ENCODE measurements around the gene RAD51B. TPM values are rescaled to one million over a fixed set of nuclear protein-coding genes. Genes with fewer than 3 reads are reported as not detected.
A peak's percentile ranks its signal among the peaks of the same experiment; 100 is the strongest.

RAD51B gene
- total and polyA plus RNA-seq, 2 donors (not counting 1 experiment from before 2014, with no cell fraction given): 4.6 to 16.3 TPM

DNA sequence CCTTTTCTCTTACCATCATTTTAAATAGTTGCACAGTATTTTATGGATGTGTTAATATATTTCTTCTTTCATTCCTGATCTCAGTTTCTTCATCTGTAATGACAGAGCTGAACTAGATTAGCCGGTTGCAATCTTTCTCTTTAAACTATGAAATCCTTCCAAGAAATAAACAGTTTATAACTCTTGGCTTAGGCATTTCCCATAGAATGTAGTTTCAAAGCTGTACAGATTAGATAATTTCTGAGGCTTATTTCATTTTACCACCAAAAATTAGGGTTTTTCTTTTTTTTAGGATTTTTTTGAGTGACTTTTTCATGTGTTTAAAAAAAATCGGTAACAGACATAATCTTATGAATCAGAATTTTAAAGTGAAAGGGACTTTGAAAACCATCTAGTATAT is 144.0 kb downstream of the RAD51B start:
- DNase-seq (ENCODE audit: low read depth in 2 of 2): no peak
- H3K9me3 ChIP-seq (ENCODE audit: control insufficient read depth, insufficient read depth, low read depth, low read length): no peaks in the 10 kb centered on the region

DNA sequence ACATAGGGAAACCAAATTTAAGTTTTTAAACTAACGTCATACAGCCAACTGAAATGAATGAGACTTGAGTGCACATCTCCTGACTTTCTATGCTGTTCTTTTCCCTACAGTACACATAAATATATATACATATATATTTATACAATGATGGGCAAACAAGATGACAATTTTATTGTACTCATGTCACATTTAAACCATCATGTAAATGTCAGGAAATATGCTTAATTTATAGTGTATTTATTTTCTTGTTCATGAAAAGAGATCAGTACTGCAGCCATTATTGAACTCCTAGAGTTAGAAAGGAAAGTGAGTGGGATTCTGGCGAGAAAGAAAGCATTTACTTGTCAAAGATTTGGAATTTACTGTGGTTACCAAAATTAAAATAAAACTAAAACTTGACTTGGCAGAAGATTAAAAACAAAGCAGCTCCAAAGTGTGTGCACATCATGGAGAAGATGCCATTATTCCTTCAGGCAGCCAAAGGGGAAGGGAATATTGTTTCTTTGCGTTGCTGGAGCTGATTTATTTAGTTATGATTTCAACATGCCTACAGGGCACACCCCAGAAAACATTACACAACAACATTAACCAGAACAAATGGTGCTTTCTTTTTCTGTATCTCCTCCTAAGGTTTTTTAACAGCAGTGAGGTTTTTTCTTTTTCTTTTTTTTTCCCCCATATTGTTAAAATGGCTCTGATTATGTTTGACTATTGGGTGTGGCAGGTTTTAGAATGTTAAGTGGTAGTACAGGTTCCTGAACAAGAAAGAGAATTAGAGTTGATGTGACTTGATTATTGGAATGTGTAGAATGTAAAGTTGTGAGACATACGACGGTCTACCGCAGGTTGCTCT is 144.6 kb downstream of the RAD51B start:
- H3K27me3 ChIP-seq (ENCODE audit: control insufficient read depth, insufficient read depth, low read length): no peaks in the 10 kb centered on the region
- H3K9ac ChIP-seq (ENCODE audit: insufficient read depth, low read length): no peak overlapping the region
- TF ChIP-seq, protein P1, sequence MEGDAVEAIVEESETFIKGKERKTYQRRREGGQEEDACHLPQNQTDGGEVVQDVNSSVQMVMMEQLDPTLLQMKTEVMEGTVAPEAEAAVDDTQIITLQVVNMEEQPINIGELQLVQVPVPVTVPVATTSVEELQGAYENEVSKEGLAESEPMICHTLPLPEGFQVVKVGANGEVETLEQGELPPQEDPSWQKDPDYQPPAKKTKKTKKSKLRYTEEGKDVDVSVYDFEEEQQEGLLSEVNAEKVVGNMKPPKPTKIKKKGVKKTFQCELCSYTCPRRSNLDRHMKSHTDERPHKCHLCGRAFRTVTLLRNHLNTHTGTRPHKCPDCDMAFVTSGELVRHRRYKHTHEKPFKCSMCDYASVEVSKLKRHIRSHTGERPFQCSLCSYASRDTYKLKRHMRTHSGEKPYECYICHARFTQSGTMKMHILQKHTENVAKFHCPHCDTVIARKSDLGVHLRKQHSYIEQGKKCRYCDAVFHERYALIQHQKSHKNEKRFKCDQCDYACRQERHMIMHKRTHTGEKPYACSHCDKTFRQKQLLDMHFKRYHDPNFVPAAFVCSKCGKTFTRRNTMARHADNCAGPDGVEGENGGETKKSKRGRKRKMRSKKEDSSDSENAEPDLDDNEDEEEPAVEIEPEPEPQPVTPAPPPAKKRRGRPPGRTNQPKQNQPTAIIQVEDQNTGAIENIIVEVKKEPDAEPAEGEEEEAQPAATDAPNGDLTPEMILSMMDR (conservative IDR thresholded peaks at IDR 0.05 in 1 of 2, IDR thresholded peaks at IDR 0.05 in 1 of 2; ENCODE audit: low read depth in 1 of 2, low read length in 2 of 2): no peak
- TF ChIP-seq EZH2 (IDR thresholded peaks at IDR 0.05; ENCODE audit: low read length, missing control alignments): no peak
- no peak overlapping the region for H3K27ac ChIP-seq (ENCODE audit: insufficient read depth, low read length)
- no peaks in the 10 kb centered on the region for H3K36me3 ChIP-seq (ENCODE audit: control insufficient read depth, insufficient read depth, low read length)
- no peaks in the 10 kb centered on the region for H4K20me1 ChIP-seq (ENCODE audit: control insufficient read depth, extremely low read depth, insufficient read depth, low read length)
- no peaks in the 10 kb centered on the region for H3K79me2 ChIP-seq (ENCODE audit: control insufficient read depth, insufficient read depth, low read length)
- H3K4me3 ChIP-seq (replicated peaks in 1 of 4; ENCODE audit: control extremely low read depth in 1 of 4, insufficient read depth in 1 of 4, low read depth in 3 of 4, low read length in 4 of 4): peak overlapping the region in 3 of 4 experiments; percentile 14 to 18 (median 15)
- peaks cover 4% of the 10 kb centered on the region for H3K4me1 ChIP-seq (ENCODE audit: control insufficient read depth, extremely low read depth, insufficient read depth, low read length)
- no peak overlapping the region for H2AFZ ChIP-seq (ENCODE audit: low read length)
- peak overlapping the region; percentile 80 for H3K4me2 ChIP-seq (ENCODE audit: extremely low read depth, insufficient read depth, low read length)
- H3K9me3 ChIP-seq (ENCODE audit: control insufficient read depth, insufficient read depth, low read depth, low read length): no peaks in the 10 kb centered on the region
- DNase-seq (ENCODE audit: low read depth in 2 of 2): peak in 1 of 2 donors; percentile 87

More for the DNA sequence above, 144.0 kb downstream of the RAD51B start:
- Histone ChIP-seq H4K20me1 (ENCODE audit: control insufficient read depth, extremely low read depth, insufficient read depth, low read length) (no peaks in the 10 kb centered on the region), H3K27ac (ENCODE audit: insufficient read depth, low read length) (peak overlapping the region; percentile 13), H3K9ac (ENCODE audit: insufficient read depth, low read length) (no peak overlapping the region), H3K36me3 (ENCODE audit: control insufficient read depth, insufficient read depth, low read length) (no peaks in the 10 kb centered on the region), H3K4me1 (ENCODE audit: control insufficient read depth, extremely low read depth, insufficient read depth, low read length) (peaks cover 4% of the 10 kb centered on the region), H3K27me3 (ENCODE audit: control insufficient read depth, insufficient read depth, low read length) (no peaks in the 10 kb centered on the region), H3K4me3 (replicated peaks in 1 of 4; ENCODE audit: control extremely low read depth in 1 of 4, insufficient read depth in 1 of 4, low read depth in 3 of 4, low read length in 4 of 4) (peak overlapping the region in 3 of 4 experiments; percentile 14 to 22 (median 18)), H3K79me2 (ENCODE audit: control insufficient read depth, insufficient read depth, low read length) (no peaks in the 10 kb centered on the region), H2AFZ (ENCODE audit: low read length) (peak overlapping the region; percentile 14), H3K4me2 (ENCODE audit: extremely low read depth, insufficient read depth, low read length) (peak overlapping the region; percentile 80)
- no peak for TF ChIP-seq EZH2 (IDR thresholded peaks at IDR 0.05; ENCODE audit: low read length, missing control alignments)
- TF ChIP-seq, protein P1 (conservative IDR thresholded peaks at IDR 0.05 in 1 of 2, IDR thresholded peaks at IDR 0.05 in 1 of 2; ENCODE audit: low read depth in 1 of 2, low read length in 2 of 2): no peak

DNA sequence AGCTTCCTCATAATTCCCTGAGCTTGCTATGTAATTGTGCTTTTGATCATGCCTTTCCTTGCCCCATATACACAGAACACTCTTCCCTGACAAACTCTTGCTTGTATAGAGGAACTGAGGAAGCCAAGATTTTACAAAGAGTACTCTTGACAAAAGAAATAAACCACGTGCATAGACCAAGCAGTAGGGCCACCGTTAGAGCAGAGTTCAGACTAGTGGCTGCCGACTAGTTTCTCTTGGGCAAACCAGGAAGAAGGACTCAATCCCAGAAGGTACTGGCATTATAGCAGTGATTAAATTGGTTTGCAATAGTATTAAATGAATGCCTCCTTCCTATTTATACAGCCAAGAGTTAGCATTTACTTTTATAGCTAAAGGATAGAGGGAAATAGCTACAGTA is 146.1 kb downstream of the RAD51B start:
- Histone ChIP-seq H3K27me3 (ENCODE audit: control insufficient read depth, insufficient read depth, low read length) (no peaks in the 10 kb centered on the region), H3K4me1 (ENCODE audit: control insufficient read depth, extremely low read depth, insufficient read depth, low read length) (peaks cover 4% of the 10 kb centered on the region), H4K20me1 (ENCODE audit: control insufficient read depth, extremely low read depth, insufficient read depth, low read length) (no peaks in the 10 kb centered on the region), H2AFZ (ENCODE audit: low read length) (no peak overlapping the region), H3K9ac (ENCODE audit: insufficient read depth, low read length) (no peak overlapping the region), H3K36me3 (ENCODE audit: control insufficient read depth, insufficient read depth, low read length) (no peaks in the 10 kb centered on the region), H3K4me2 (ENCODE audit: extremely low read depth, insufficient read depth, low read length) (no peak overlapping the region), H3K4me3 (replicated peaks in 1 of 4; ENCODE audit: control extremely low read depth in 1 of 4, insufficient read depth in 1 of 4, low read depth in 3 of 4, low read length in 4 of 4) (no peak overlapping the region), H3K9me3 (ENCODE audit: control insufficient read depth, insufficient read depth, low read depth, low read length) (no peaks in the 10 kb centered on the region), H3K79me2 (ENCODE audit: control insufficient read depth, insufficient read depth, low read length) (no peaks in the 10 kb centered on the region), H3K27ac (ENCODE audit: insufficient read depth, low read length) (no peak overlapping the region)
- no peak for DNase-seq (ENCODE audit: low read depth in 2 of 2)
- TF ChIP-seq, protein P1 (conservative IDR thresholded peaks at IDR 0.05 in 1 of 2, IDR thresholded peaks at IDR 0.05 in 1 of 2; ENCODE audit: low read depth in 1 of 2, low read length in 2 of 2): no peak
- TF ChIP-seq EZH2 (IDR thresholded peaks at IDR 0.05; ENCODE audit: low read length, missing control alignments): no peak
